Renal cortical epithelial cell (primary cell): Measurements from ENCODE around the gene RBP7. TPM values are rescaled to one million over a fixed set of nuclear protein-coding genes. Genes with fewer than 3 reads are reported as not detected.
A peak's percentile ranks its signal among the peaks of the same experiment; 100 is the strongest.

Source experiments
- DNase-seq: peaks from one replicate; pipeline ENCODE4 v3.0.0-alpha.2; 2011; ENCODE audit warnings: low read depth
- total RNA-seq: library from RNA; depleted of rRNA; stranded (reverse); fragments of >200 nt; gene quantifications from 2 replicates; pipeline ENCODE4 v1.2.3, GENCODE V29; 2014

Gene RBP7
- total RNA-seq, 1 donor from 2014 or later = 0.25 TPM

DNA sequence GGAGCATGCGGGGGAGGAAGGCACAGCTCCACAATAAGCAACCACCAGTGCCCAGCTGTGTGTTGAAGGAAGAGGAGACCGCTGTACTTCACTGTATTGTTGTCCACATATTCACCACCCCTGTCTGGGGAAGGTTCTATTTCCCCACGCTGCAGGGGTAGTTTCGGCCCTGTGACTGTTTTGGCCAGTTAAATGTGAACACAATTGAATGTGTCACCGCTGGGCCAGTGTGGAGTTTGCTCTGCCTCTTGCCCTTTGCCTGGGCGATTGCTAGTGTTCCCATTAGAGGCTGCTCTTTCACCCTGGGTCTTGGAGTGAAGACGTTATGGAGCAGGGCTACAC is 68.3 kb downstream of the RBP7 start:
- DNase-seq = peak; percentile 52

Other genes starting within 250 kb of the RBP7 start
- 92.9 and 178 TPM in 2 replicates for gene CLSTN1, start 173.3 kb upstream of the RBP7 start, total RNA-seq
- gene CTNNBIP1, start 87.0 kb upstream of the RBP7 start, total RNA-seq = 26.9 and 77.6 TPM in 2 replicates
- 20.7 and 41.0 TPM in 2 replicates for gene LZIC, start 53.8 kb upstream of the RBP7 start, total RNA-seq
- gene NMNAT1, start 53.8 kb upstream of the RBP7 start, total RNA-seq = 13.2 and 31.7 TPM in 2 replicates
- gene UBE4B, start 35.7 kb downstream of the RBP7 start, total RNA-seq = 17.7 and 45.8 TPM in 2 replicates
- 26.0 and 54.8 TPM in 2 replicates for gene KIF1B, start 213.3 kb downstream of the RBP7 start, total RNA-seq